Esophagus squamous epithelium (tissue), 4 donors: ENCODE data around the gene USH2A.

Experiments used
- CTCF ChIP-seq, 6 experiments: fragments of 450-650 bp in 4 of 6; fragments of 200-600 bp in 2 of 6; sonication (generic) in 2 of 6; IDR thresholded peaks; one replicate each; pipeline ENCODE4 v1.5.1; 2016 to 2019; ENCODE audit warnings: antibody characterized with exemption in 6 of 6, mild to moderate bottlenecking in 4 of 6, moderate library complexity in 4 of 6
- POLR2A ChIP-seq, 4 donors: fragments of 450-650 bp; IDR thresholded peaks; one replicate each; pipeline ENCODE4 v1.6.1; 2017; ENCODE audit warnings: antibody characterized with exemption in 4 of 4, mild to moderate bottlenecking in 4 of 4, moderate library complexity in 3 of 4

GRCh38 chr1:216032961-216033614, 390.2 kb downstream of the USH2A start:
- TF ChIP-seq CTCF (IDR thresholded peaks at IDR 0.05), result no peak
- TF ChIP-seq POLR2A (IDR thresholded peaks at IDR 0.05), result no peak
